ENCODE data around the gene FANCB.

FANCB gene

GRCh38 chrX:14872851-14873675, at the start of gene FANCB, which contains the start of gene MOSPD2:
FANCB (minus strand) TSS chrX:14873069; CDS start chrX:14865510, 7,559 bp downstream.
MOSPD2 (plus strand) TSS chrX:14873421; CDS start chrX:14873529, 108 bp downstream.
- H3K27ac ChIP-seq, result peak within 1 kb of the TSS; percentile 86
- no peak for TF ChIP-seq CTCF (conservative IDR thresholded peaks at IDR 0.05)
- no peak for TF ChIP-seq ZFX (IDR thresholded peaks at IDR 0.05)

GRCh38 chrX:14922437-14922836, 49.6 kb upstream of the FANCB start:
- no peak overlapping the region for H3K27ac ChIP-seq
- TF ChIP-seq CTCF (conservative IDR thresholded peaks at IDR 0.05) (no peak), ZFX (IDR thresholded peaks at IDR 0.05) (no peak)

DNA sequence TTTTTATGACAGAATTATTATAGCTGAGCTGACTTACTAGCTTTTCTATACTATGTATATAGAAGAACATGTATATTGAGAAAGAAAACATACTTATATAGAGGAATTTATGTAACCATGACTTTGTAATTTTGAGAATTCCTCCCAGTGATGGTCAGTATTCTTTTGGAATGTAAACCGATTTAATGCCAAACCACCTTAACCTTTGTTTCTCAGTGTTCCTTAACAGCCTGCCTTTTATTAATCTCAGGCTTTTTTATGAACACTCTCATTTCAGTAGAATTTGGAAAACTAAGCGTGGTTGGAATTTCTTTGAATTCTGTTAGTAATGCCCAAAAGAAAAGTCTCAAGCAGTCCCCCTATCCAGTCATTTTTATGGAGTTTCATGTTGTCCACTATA, 47.3 kb upstream of the FANCB start:
- no peak overlapping the region for H3K27ac ChIP-seq
- TF ChIP-seq CTCF (conservative IDR thresholded peaks at IDR 0.05), result no peak
- no peak for TF ChIP-seq ZFX (IDR thresholded peaks at IDR 0.05)

DNA sequence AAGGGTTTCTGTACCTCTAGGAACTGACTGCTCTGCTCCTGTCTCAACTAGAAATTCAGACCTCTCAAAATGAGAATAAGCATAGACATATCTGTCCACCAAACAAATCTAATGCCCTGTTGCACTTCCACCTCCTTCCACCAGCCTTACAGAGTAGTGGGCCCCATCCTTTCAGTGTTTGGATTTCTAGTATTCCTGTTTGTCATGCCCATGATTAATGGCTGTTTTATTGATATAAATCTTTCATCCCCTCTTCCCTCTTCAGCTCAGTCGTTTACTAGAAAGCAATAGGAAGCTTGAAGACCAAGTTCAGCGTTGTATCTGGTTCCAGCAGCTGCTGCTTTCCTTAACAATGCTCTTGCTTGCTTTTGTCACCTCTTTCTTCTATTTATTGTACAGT, 46.5 kb upstream of the FANCB start:
- no peak overlapping the region for H3K27ac ChIP-seq
- no peak for TF ChIP-seq CTCF (conservative IDR thresholded peaks at IDR 0.05)
- TF ChIP-seq ZFX (IDR thresholded peaks at IDR 0.05), result no peak

DNA sequence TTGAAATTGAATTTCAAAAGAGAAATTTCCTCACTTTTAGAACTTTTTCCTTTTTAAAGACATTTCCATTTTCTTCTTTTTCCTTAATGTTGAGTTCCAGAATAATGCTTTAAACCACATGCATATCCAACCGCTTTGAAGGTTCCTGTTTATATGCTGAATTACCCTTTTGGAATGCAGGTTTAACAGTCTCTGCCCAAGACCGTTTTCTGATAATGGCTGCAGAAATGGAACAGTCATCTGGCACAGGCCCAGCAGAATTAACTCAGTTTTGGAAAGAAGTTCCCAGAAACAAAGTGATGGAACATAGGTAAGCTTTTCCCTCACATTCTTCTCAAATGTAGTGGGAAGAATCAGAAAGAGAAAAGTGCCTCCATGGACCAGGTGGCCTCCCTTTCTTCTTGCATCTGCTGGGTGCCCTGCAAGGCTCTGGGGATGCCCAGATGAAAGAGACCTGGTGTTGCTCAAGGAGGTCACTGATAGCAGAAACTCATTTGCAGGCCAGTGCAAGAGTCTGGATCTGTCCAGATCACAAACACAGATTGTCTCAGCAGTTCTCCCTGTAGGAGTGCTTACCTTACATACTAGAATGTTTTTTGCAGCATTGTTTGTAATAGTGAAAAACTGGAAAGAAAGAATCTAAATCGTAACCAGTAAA, 43.3 kb upstream of the FANCB start:
- no peak overlapping the region for H3K27ac ChIP-seq
- TF ChIP-seq ZFX (IDR thresholded peaks at IDR 0.05), result no peak

DNA sequence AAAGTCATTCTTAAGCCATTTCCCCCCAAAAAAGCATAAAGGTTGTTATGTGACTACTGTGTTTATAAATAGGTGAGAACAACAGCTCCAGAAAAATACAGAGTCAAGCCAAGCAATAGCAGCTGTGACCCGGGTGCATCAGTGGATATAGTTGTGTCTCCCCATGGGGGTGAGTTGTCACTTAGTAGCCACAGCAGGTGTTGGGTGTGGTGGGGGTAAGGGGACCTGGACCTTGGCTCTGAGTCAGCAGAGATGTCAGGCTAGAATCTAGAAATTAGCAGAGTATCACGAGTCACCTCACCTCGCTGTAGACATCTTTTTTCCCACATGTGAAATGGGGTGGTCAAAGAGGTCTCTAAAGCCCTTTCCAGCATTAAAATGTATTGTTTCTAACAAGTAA, 42.7 kb upstream of the FANCB start:
- H3K27ac ChIP-seq, result no peak overlapping the region

DNA sequence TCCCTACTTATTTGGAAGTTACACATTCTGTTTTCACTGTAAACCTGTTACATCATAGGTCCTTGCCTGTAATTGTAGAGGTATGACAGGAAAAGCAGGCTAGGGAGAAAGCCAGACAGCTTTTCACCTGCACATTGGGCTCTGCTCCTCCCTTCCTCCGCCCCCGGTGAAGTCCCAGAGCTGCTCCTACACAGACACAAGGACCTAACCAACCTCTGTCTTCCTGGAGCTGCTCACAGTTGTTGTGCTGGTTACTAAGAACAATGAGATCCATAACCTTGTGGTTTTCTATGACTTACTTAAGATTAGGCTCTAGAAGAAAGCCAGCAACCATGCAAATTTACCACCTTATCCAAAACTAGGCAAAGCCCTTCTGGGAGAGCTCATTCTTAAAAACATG, 40.4 kb upstream of the FANCB start:
- TF ChIP-seq ZFX (IDR thresholded peaks at IDR 0.05) (no peak), CTCF (conservative IDR thresholded peaks at IDR 0.05) (no peak)
- H3K27ac ChIP-seq, result no peak overlapping the region

More for the DNA sequence above, 42.7 kb upstream of the FANCB start:
- TF ChIP-seq ZFX (IDR thresholded peaks at IDR 0.05), result no peak
- TF ChIP-seq CTCF (conservative IDR thresholded peaks at IDR 0.05), result no peak

Data from C4-2B (cell line).